Hepatocyte (in vitro differentiated cells): ENCODE data around the gene CDO1. TPM values are rescaled to one million over a fixed set of nuclear protein-coding genes. Genes with fewer than 3 reads are reported as not detected.
A peak's percentile ranks its signal among the peaks of the same experiment; 100 is the strongest.

ENCODE experiments used
- DNase-seq: peaks from one replicate; pipeline ENCODE4 v3.0.0-alpha.2; 2016; ENCODE audit warnings: low spot score
- H2AFZ ChIP-seq: fragments of 200-600 bp; sonication (generic); 2 replicates; pipeline ENCODE4 v1.6.0; 2016; ENCODE audit warnings: antibody characterized with exemption, mild to moderate bottlenecking
- H3K27ac ChIP-seq: fragments of 200-600 bp; sonication (generic); 2 replicates; pipeline ENCODE4 v1.5.1; 2016; ENCODE audit warnings: mild to moderate bottlenecking
- H3K27me3 ChIP-seq: fragments of 200-600 bp; sonication (generic); 2 replicates; pipeline ENCODE4 v1.6.1; 2016
- H3K36me3 ChIP-seq: fragments of 200-600 bp; sonication (generic); replicated peaks from 2 replicates; pipeline ENCODE4 v1.5.1; 2016; ENCODE audit warnings: low read depth; ENCODE audit not compliant: insufficient read depth
- H3K4me1 ChIP-seq: fragments of 200-600 bp; sonication (generic); 2 replicates; pipeline ENCODE4 v1.5.1; 2016; ENCODE audit warnings: mild to moderate bottlenecking, moderate library complexity; ENCODE audit not compliant: insufficient read depth
- H3K4me2 ChIP-seq: fragments of 200-600 bp; sonication (generic); 2 replicates; pipeline ENCODE4 v1.6.0; 2016
- H3K4me3 ChIP-seq: fragments of 200-600 bp; sonication (generic); 2 replicates; pipeline ENCODE4 v1.5.1; 2016; ENCODE audit warnings: mild to moderate bottlenecking
- H3K79me2 ChIP-seq: fragments of 200-600 bp; sonication (generic); 2 replicates; pipeline ENCODE4 v1.6.0; 2017; ENCODE audit warnings: mild to moderate bottlenecking
- H3K9me2 ChIP-seq: fragments of 200-600 bp; sonication (generic); replicated peaks from 2 replicates; pipeline ENCODE4 v1.6.0; 2017; ENCODE audit warnings: mild to moderate bottlenecking; ENCODE audit not compliant: insufficient read depth
- H3K9me3 ChIP-seq: fragments of 200-600 bp; sonication (generic); 2 replicates; pipeline ENCODE4 v1.5.1; 2016; ENCODE audit warnings: low read depth, mild to moderate bottlenecking
- H4K20me1 ChIP-seq: fragments of 200-600 bp; sonication (generic); 2 replicates; pipeline ENCODE4 v1.6.0; 2016; ENCODE audit warnings: mild to moderate bottlenecking; ENCODE audit not compliant: insufficient read depth, poor library complexity, severe bottlenecking
- EZH2 ChIP-seq: fragments of 200-600 bp; sonication (generic); IDR thresholded peaks from 2 replicates; pipeline ENCODE4 v1.6.1; 2016; ENCODE audit warnings: antibody characterized with exemption, mild to moderate bottlenecking, borderline replicate concordance
- EZH2phosphoT487 ChIP-seq: fragments of 200-600 bp; sonication (generic); IDR thresholded peaks from one replicate; pipeline ENCODE4 v1.6.1; 2018; ENCODE audit warnings: antibody characterized with exemption, mild to moderate bottlenecking, low read depth, moderate library complexity; ENCODE audit not compliant: unreplicated experiment, severe bottlenecking
- WGBS: methylation state at CpG from one replicate; pipeline ENCODE4 v1.1.6; 2016; ENCODE audit warnings: low lambda C conversion rate; ENCODE audit errors: missing lambda C conversion rate; 5-methylcytosine and 5-hydroxymethylcytosine counted together
- polyA plus RNA-seq: library from polyadenylated mRNA; unstranded; fragments of >200 nt; fragmentation: Nextera tagmentation; extraction: Ambion mirVana; gene quantifications from 2 replicates; pipeline ENCODE4 v1.2.1, GENCODE V29; 2016
- total RNA-seq: library from RNA; depleted of rRNA; stranded (reverse); fragments of >200 nt; gene quantifications from 2 replicates; pipeline ENCODE4 v1.2.3, GENCODE V29; 2014
- TF ChIP-seq, protein P1 (sequence below): fragments of 200-600 bp; sonication (generic); IDR thresholded peaks from 2 replicates; pipeline ENCODE4 v1.5.1; 2016; ENCODE audit warnings: antibody characterized with exemption, mild to moderate bottlenecking; ENCODE audit not compliant: poor library complexity

CDO1 gene
- total and polyA plus RNA-seq, 2 experiments from 2014 or later: 17.5 to 29.8 TPM

DNA sequence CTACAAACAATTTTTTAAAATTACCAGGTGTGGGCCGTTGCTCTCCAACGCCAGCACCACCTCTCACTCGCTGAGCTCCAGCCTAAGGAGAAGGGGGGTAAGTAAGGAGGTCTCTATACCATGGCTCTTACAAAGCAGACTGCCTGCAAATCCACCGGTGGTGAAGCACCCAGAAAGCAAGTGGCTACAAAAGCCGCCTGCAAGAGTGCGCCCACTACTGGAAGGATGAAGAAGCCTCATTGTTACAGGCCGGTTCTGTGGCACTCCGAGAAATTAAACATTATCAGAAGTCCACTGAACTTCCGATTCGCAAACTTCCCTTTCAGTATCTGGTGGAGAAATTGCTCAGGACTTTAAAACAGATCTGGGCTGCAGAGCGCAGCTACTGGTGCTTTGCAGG, 46.0 kb downstream of the CDO1 start:
- H3K27ac ChIP-seq: no peak overlapping the region
- no peaks in the 10 kb centered on the region for H3K9me2 ChIP-seq
- no peaks in the 10 kb centered on the region for H4K20me1 ChIP-seq
- DNase-seq: no peak
- no peaks in the 10 kb centered on the region for H3K9me3 ChIP-seq
- no peak for TF ChIP-seq EZH2phosphoT487
- no peak for TF ChIP-seq EZH2
- TF ChIP-seq, protein P1, sequence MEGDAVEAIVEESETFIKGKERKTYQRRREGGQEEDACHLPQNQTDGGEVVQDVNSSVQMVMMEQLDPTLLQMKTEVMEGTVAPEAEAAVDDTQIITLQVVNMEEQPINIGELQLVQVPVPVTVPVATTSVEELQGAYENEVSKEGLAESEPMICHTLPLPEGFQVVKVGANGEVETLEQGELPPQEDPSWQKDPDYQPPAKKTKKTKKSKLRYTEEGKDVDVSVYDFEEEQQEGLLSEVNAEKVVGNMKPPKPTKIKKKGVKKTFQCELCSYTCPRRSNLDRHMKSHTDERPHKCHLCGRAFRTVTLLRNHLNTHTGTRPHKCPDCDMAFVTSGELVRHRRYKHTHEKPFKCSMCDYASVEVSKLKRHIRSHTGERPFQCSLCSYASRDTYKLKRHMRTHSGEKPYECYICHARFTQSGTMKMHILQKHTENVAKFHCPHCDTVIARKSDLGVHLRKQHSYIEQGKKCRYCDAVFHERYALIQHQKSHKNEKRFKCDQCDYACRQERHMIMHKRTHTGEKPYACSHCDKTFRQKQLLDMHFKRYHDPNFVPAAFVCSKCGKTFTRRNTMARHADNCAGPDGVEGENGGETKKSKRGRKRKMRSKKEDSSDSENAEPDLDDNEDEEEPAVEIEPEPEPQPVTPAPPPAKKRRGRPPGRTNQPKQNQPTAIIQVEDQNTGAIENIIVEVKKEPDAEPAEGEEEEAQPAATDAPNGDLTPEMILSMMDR: peak; percentile 5
- WGBS: 62% methylated on average over 11 of the region's 11 CpGs
- H3K4me2 ChIP-seq: no peak overlapping the region
- no peak overlapping the region for H3K4me3 ChIP-seq
- no peak overlapping the region for H2AFZ ChIP-seq
- H3K27me3 ChIP-seq: no peaks in the 10 kb centered on the region
- H3K36me3 ChIP-seq: no peaks in the 10 kb centered on the region
- no peaks in the 10 kb centered on the region for H3K4me1 ChIP-seq
- H3K79me2 ChIP-seq: no peaks in the 10 kb centered on the region

- no peak overlapping the region for H2AFZ ChIP-seq
Observed at GRCh38 chr5:115767424-115767823, 49.0 kb downstream of the CDO1 start.

DNA sequence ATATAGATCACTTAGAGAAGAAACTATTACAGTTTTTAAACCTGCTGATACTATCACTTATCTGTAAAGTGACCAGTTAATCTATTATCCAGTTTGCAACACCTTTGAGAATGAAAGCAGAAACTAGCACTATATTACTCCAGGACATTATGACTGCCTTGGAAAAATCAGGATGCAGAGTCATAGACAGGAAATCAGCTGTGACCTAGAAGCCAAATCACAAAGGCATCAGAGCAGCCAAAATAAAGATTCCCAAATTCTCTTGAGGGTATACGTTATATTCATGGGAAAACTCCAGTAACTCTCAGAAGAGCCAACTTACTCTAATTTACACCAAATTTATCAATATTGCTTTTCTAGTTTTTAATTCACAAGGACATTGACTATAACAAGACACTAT, 49.9 kb downstream of the CDO1 start:
- TF ChIP-seq, protein P1: no peak
- no peak for TF ChIP-seq EZH2
- no peak for TF ChIP-seq EZH2phosphoT487
- H4K20me1 ChIP-seq: no peaks in the 10 kb centered on the region
- H3K79me2 ChIP-seq: no peaks in the 10 kb centered on the region
- no peaks in the 10 kb centered on the region for H3K36me3 ChIP-seq
- H3K9me2 ChIP-seq: no peaks in the 10 kb centered on the region
- H3K27ac ChIP-seq: no peak overlapping the region
- 90% methylated on average over 1 of the region's 1 CpG for WGBS
- no peak overlapping the region for H3K4me3 ChIP-seq
- DNase-seq: no peak
- no peaks in the 10 kb centered on the region for H3K9me3 ChIP-seq
- H3K27me3 ChIP-seq: no peaks in the 10 kb centered on the region
- H2AFZ ChIP-seq: no peak overlapping the region
- no peaks in the 10 kb centered on the region for H3K4me1 ChIP-seq
- no peak overlapping the region for H3K4me2 ChIP-seq

More at GRCh38 chr5:115767424-115767823, 49.0 kb downstream of the CDO1 start:
- H3K36me3 ChIP-seq: no peaks in the 10 kb centered on the region
- no peaks in the 10 kb centered on the region for H4K20me1 ChIP-seq
- no peaks in the 10 kb centered on the region for H3K9me2 ChIP-seq
- no peak overlapping the region for H3K4me2 ChIP-seq
- no peaks in the 10 kb centered on the region for H3K4me1 ChIP-seq
- H3K9me3 ChIP-seq: no peaks in the 10 kb centered on the region
- no peaks in the 10 kb centered on the region for H3K27me3 ChIP-seq
- WGBS: 87% methylated on average over 3 of the region's 3 CpGs
- no peak overlapping the region for H3K4me3 ChIP-seq
- H3K79me2 ChIP-seq: no peaks in the 10 kb centered on the region
- H3K27ac ChIP-seq: no peak overlapping the region
- no peak for DNase-seq
- TF ChIP-seq EZH2 (no peak), EZH2phosphoT487 (no peak)
- TF ChIP-seq, protein P1: no peak

DNA sequence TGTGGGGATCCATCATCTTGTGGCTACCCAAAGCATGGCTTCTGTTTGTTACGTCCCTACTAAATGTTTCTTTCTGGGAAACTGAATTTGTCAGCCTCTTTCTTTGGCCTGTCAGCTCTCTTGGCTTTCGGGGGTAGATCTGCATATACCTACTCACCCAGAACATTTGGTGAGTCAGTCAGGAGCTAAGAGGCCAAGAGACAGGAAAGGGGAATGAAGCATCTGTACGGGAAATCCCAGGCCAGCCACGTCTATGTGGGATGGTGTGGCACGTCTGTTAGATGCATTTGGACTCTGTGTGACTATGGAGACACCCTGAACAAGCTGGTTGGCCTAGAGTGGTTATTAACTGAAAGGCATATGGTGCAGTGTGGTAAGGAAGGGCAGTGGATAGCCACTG, 58.1 kb downstream of the CDO1 start:
- TF ChIP-seq, protein P1: no peak
- no peak for TF ChIP-seq EZH2
- TF ChIP-seq EZH2phosphoT487: no peak
- no peaks in the 10 kb centered on the region for H3K27me3 ChIP-seq
- no peaks in the 10 kb centered on the region for H3K4me1 ChIP-seq
- WGBS: 89% methylated on average over 5 of the region's 5 CpGs
- H3K9me2 ChIP-seq: no peaks in the 10 kb centered on the region
- no peak overlapping the region for H2AFZ ChIP-seq
- H3K4me2 ChIP-seq: no peak overlapping the region
- no peak overlapping the region for H3K4me3 ChIP-seq
- no peak for DNase-seq
- H3K27ac ChIP-seq: no peak overlapping the region
- no peaks in the 10 kb centered on the region for H3K9me3 ChIP-seq
- no peaks in the 10 kb centered on the region for H3K79me2 ChIP-seq
- H3K36me3 ChIP-seq: no peaks in the 10 kb centered on the region
- no peaks in the 10 kb centered on the region for H4K20me1 ChIP-seq
